HEK293 (cell line): ENCODE data around the gene RMDN3.

Experiments used
- CTCF ChIA-PET: fragments of 350-600 bp; formaldehyde crosslinking; extraction: SDS; loops from one replicate; lab custom pipeline; 2021; ENCODE audit warnings: antibody characterized with exemption; lab: Yijun Ruan, JAX
- POLR2A ChIA-PET: fragments of 300-600 bp; formaldehyde crosslinking; extraction: SDS; loops from one replicate; lab custom pipeline; 2020; ENCODE audit warnings: antibody characterized with exemption, inconsistent platforms; lab: Yijun Ruan, JAX
- H3K27ac ChIP-seq: fragments of 200-500 bp; sonication (Bioruptor generic); 2 replicates; pipeline ENCODE4 v1.5.1; 2014; ENCODE audit warnings: low read depth, low read length, control low read depth, inconsistent platforms; ENCODE audit errors: extremely low read depth
- H3K36me3 ChIP-seq, 2 experiments: fragments of 200-500 bp in 1 of 2; sonication (Bioruptor generic) in 1 of 2; 1 replicate in 1 of 2; 2 replicates in 1 of 2; pipeline ENCODE4 v1.5.1; 2014 to 2017; ENCODE audit warnings: inconsistent platforms in 2 of 2, low read length in 2 of 2; ENCODE audit not compliant: control insufficient read depth in 2 of 2, insufficient read depth in 1 of 2
- H3K4me1 ChIP-seq: fragments of 200-500 bp; sonication (Bioruptor generic); 2 replicates; pipeline ENCODE4 v1.5.1; 2014; ENCODE audit warnings: mild to moderate bottlenecking, low read length, inconsistent platforms; ENCODE audit not compliant: control insufficient read depth, insufficient read depth
- H3K4me3 ChIP-seq: 2 replicates; pipeline ENCODE4 v1.5.1; 2011; ENCODE audit warnings: low read depth, mild to moderate bottlenecking, control low read depth, low read length, moderate library complexity
- H3K9me3 ChIP-seq: fragments of 200-500 bp; sonication (Bioruptor generic); 2 replicates; pipeline ENCODE4 v1.5.1; 2014; ENCODE audit warnings: low read depth, low read length, inconsistent platforms; ENCODE audit not compliant: control insufficient read depth, insufficient read depth
- EGR2 ChIP-seq: fragments of 450-650 bp; formaldehyde crosslinking; IDR thresholded peaks from 2 replicates; pipeline ENCODE4 v1.5.1; 2016; ENCODE audit warnings: low read depth, missing biosample characterization, missing genetic modification characterization
- GFI1B ChIP-seq: fragments of 450-650 bp; formaldehyde crosslinking; IDR thresholded peaks from 2 replicates; pipeline ENCODE4 v1.5.1; 2016; ENCODE audit warnings: missing biosample characterization, missing genetic modification characterization
- KLF9 ChIP-seq: fragments of 450-650 bp; formaldehyde crosslinking; IDR thresholded peaks from 2 replicates; pipeline ENCODE4 v1.5.1; 2016; ENCODE audit warnings: missing biosample characterization, missing genetic modification characterization, low read depth
- PRDM1 ChIP-seq: fragments of 450-650 bp; formaldehyde crosslinking; IDR thresholded peaks from 2 replicates; pipeline ENCODE4; 2016; ENCODE audit warnings: missing biosample characterization, missing genetic modification characterization
- ZBTB17 ChIP-seq: fragments of 450-650 bp; formaldehyde crosslinking; IDR thresholded peaks from 2 replicates; pipeline ENCODE4 v1.5.1; 2016; ENCODE audit warnings: missing biosample characterization, missing genetic modification characterization
- ZFHX2 ChIP-seq: fragments of 450-650 bp; formaldehyde crosslinking; conservative IDR thresholded peaks from 2 replicates; pipeline ENCODE4 v1.5.1; 2016; ENCODE audit warnings: missing biosample characterization, missing genetic modification characterization
- ZNF16 ChIP-seq: fragments of 450-650 bp; formaldehyde crosslinking; IDR thresholded peaks from 2 replicates; pipeline ENCODE4 v1.5.1; 2016; ENCODE audit warnings: low read depth, missing biosample characterization, missing genetic modification characterization
- ZNF202 ChIP-seq: fragments of 450-650 bp; formaldehyde crosslinking; IDR thresholded peaks from 2 replicates; pipeline ENCODE4 v1.5.1; 2016; ENCODE audit warnings: missing biosample characterization, missing genetic modification characterization, borderline replicate concordance
- ZNF416 ChIP-seq: fragments of 450-650 bp; formaldehyde crosslinking; IDR thresholded peaks from 2 replicates; pipeline ENCODE4 v1.5.1; 2016; ENCODE audit warnings: missing biosample characterization, missing genetic modification characterization
- ZNF529 ChIP-seq: fragments of 450-650 bp; formaldehyde crosslinking; IDR thresholded peaks from 2 replicates; pipeline ENCODE4 v1.5.1; 2017; ENCODE audit warnings: missing genetic modification characterization, missing biosample characterization; ENCODE audit not compliant: insufficient replicate concordance
- ZNF561 ChIP-seq: fragments of 450-650 bp; IDR thresholded peaks from 2 replicates; pipeline ENCODE4 v1.5.1; 2018; ENCODE audit warnings: missing biosample characterization, missing genetic modification characterization, borderline replicate concordance
- ZNF624 ChIP-seq: fragments of 450-650 bp; formaldehyde crosslinking; IDR thresholded peaks from 2 replicates; pipeline ENCODE4 v1.5.1; 2017; ENCODE audit warnings: missing biosample characterization, missing genetic modification characterization
- TF ChIP-seq, protein P1 (sequence below): fragments of 450-650 bp; formaldehyde crosslinking; IDR thresholded peaks from 2 replicates; pipeline ENCODE4 v1.5.1; 2016; ENCODE audit warnings: missing biosample characterization, missing genetic modification characterization
- TF ChIP-seq, protein P2 (sequence below): fragments of 450-650 bp; IDR thresholded peaks from 2 replicates; pipeline ENCODE4 v1.5.1; 2018; ENCODE audit warnings: missing biosample characterization, missing genetic modification characterization
- TF ChIP-seq, protein P3 (sequence below): sonication (generic); formaldehyde crosslinking; IDR thresholded peaks from 2 replicates; pipeline ENCODE4 v1.8.1; 2022; ENCODE audit warnings: mild to moderate bottlenecking, moderate library complexity, missing genetic modification reagents
- TF ChIP-seq, protein P4 (sequence below): fragments of 450-650 bp; formaldehyde crosslinking; IDR thresholded peaks from 2 replicates; pipeline ENCODE4 v1.5.1; 2017; ENCODE audit warnings: missing biosample characterization, missing genetic modification characterization
- TF ChIP-seq, protein P5 (sequence below): fragments of 450-650 bp; formaldehyde crosslinking; IDR thresholded peaks from 2 replicates; pipeline ENCODE4 v1.5.1; 2016; ENCODE audit warnings: missing biosample characterization, missing genetic modification characterization

RMDN3 gene

DNA sequence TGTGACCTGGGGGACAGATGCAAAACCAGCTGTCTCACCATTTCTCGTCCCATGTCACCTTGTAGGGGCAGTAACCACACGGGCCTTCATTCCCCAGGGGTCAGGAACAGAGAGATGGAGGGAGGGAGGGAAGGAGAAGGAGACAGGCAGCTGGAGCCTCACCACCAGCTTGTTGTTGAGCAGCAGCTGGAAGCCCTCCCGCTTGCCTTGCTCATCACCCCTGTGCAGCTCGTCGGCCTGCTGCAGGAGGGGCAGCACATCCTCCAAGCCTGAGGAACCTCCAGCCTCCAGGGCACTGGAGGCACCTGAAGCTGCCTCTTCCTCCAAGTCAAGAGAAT is 10.3 kb downstream of the RMDN3 start:
- peaks cover 9 to 63% of the 10 kb centered on the region in 2 experiments; a peak in 2 of 3 replicates for H3K36me3 ChIP-seq
- H3K27ac ChIP-seq: no peak overlapping the region
- no peaks in the 10 kb centered on the region for H3K4me1 ChIP-seq
- ChIA-PET POLR2A (interaction anchor here (0.6 kb wide), 2 partner anchors 10 to 54 kb away, joined by 3 to 6 read pairs; no protein-coding TSS in a partner anchor), CTCF (interaction anchor here (0.7 to 3.2 kb wide), 4 partner anchors 38 to 119 kb away, joined by 3 to 15 read pairs (median 4); no protein-coding TSS in a partner anchor)
- TF ChIP-seq, protein P1, sequence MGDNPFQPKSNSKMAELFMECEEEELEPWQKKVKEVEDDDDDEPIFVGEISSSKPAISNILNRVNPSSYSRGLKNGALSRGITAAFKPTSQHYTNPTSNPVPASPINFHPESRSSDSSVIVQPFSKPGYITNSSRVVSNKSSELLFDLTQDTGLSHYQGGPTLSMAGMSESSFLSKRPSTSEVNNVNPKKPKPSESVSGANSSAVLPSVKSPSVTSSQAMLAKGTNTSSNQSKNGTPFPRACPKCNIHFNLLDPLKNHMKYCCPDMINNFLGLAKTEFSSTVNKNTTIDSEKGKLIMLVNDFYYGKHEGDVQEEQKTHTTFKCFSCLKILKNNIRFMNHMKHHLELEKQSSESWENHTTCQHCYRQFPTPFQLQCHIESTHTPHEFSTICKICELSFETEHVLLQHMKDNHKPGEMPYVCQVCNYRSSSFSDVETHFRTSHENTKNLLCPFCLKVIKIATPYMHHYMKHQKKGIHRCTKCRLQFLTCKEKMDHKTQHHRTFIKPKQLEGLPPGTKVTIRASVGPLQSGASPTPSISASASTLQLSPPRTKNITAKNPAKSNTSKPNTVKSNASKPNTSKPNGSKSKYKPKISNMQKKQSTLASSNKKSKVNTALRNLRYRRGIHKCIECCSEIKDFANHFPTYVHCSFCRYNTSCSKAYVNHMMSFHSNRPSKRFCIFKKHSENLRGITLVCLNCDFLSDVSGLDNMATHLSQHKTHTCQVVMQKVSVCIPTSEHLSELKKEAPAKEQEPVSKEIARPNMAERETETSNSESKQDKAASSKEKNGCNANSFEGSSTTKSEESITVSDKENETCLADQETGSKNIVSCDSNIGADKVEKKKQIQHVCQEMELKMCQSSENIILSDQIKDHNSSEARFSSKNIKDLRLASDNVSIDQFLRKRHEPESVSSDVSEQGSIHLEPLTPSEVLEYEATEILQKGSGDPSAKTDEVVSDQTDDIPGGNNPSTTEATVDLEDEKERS (tag by site-specific recombination): no peak
- TF ChIP-seq ZNF202 (tag by site-specific recombination): no peak
- TF ChIP-seq ZNF16 (tag by site-specific recombination): no peak
- peak; percentile 78 for TF ChIP-seq ZBTB17 (tag by site-specific recombination)
- TF ChIP-seq GFI1B (tag by site-specific recombination): no peak
- TF ChIP-seq, protein P2, sequence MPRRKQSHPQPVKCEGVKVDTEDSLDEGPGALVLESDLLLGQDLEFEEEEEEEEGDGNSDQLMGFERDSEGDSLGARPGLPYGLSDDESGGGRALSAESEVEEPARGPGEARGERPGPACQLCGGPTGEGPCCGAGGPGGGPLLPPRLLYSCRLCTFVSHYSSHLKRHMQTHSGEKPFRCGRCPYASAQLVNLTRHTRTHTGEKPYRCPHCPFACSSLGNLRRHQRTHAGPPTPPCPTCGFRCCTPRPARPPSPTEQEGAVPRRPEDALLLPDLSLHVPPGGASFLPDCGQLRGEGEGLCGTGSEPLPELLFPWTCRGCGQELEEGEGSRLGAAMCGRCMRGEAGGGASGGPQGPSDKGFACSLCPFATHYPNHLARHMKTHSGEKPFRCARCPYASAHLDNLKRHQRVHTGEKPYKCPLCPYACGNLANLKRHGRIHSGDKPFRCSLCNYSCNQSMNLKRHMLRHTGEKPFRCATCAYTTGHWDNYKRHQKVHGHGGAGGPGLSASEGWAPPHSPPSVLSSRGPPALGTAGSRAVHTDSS: no peak
- TF ChIP-seq ZNF624 (tag by site-specific recombination): no peak
- no peak for TF ChIP-seq ZNF561
- no peak overlapping the region for H3K4me3 ChIP-seq
- H3K9me3 ChIP-seq: no peaks in the 10 kb centered on the region

DNA sequence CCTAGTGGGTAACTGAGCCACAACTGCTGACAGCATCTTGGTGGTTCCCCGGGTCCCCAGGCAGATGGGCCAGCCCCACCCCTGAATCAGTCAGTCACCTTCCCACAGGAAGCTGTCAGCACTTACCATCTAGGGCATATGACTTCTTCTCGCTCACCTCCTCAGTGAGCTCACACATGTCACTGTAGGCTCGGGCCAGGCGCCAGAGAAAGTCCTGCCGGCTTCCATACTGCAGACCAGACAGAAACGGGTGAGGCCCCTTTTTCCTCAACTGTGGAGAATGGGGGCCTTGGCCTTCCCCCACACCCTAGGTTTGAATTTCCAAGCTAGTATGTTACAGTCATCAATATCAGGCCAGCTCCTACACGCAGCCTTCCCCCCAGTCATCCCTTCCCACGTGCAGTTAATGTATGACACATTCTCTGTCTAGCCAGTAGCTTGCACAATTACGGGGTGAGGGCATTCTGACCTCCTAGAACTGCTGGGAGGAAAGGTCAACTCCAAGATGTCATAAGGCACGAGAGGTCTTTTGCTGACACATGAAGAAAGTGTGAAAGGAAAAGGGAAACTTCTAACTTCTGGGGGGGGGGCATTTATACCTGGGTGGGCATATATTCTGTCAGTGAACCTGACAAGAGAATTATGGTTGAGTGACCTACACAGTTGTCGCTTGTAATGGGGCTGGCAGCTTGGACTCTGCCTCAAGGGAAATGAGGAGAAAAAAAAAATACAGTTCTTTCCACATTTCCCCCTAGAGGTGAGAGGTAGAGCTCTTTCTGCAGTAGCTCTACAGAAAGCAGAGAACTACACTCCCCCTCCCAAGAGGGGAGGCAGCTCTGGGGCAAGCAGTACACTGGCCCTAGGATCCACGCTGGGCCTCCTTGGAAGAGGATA is 10.9 kb downstream of the RMDN3 start:
- CTCF ChIA-PET: interaction anchor here (0.6 to 3.2 kb wide), 7 partner anchors 38 to 278 kb away, joined by 3 to 15 read pairs (median 5); partner anchors contain the start of gene VPS18
- Histone ChIP-seq H3K9me3 (no peaks in the 10 kb centered on the region), H3K36me3 (peaks cover 13 to 63% of the 10 kb centered on the region in 2 experiments; a peak in 2 of 3 replicates), H3K4me1 (no peaks in the 10 kb centered on the region)
- TF ChIP-seq, protein P3, sequence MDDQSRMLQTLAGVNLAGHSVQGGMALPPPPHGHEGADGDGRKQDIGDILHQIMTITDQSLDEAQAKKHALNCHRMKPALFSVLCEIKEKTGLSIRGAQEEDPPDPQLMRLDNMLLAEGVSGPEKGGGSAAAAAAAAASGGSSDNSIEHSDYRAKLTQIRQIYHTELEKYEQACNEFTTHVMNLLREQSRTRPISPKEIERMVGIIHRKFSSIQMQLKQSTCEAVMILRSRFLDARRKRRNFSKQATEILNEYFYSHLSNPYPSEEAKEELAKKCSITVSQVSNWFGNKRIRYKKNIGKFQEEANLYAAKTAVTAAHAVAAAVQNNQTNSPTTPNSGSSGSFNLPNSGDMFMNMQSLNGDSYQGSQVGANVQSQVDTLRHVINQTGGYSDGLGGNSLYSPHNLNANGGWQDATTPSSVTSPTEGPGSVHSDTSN: no peak
- TF ChIP-seq, protein P4, sequence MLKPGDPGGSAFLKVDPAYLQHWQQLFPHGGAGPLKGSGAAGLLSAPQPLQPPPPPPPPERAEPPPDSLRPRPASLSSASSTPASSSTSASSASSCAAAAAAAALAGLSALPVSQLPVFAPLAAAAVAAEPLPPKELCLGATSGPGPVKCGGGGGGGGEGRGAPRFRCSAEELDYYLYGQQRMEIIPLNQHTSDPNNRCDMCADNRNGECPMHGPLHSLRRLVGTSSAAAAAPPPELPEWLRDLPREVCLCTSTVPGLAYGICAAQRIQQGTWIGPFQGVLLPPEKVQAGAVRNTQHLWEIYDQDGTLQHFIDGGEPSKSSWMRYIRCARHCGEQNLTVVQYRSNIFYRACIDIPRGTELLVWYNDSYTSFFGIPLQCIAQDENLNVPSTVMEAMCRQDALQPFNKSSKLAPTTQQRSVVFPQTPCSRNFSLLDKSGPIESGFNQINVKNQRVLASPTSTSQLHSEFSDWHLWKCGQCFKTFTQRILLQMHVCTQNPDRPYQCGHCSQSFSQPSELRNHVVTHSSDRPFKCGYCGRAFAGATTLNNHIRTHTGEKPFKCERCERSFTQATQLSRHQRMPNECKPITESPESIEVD (tag by site-specific recombination): no peak
- TF ChIP-seq, protein P5, sequence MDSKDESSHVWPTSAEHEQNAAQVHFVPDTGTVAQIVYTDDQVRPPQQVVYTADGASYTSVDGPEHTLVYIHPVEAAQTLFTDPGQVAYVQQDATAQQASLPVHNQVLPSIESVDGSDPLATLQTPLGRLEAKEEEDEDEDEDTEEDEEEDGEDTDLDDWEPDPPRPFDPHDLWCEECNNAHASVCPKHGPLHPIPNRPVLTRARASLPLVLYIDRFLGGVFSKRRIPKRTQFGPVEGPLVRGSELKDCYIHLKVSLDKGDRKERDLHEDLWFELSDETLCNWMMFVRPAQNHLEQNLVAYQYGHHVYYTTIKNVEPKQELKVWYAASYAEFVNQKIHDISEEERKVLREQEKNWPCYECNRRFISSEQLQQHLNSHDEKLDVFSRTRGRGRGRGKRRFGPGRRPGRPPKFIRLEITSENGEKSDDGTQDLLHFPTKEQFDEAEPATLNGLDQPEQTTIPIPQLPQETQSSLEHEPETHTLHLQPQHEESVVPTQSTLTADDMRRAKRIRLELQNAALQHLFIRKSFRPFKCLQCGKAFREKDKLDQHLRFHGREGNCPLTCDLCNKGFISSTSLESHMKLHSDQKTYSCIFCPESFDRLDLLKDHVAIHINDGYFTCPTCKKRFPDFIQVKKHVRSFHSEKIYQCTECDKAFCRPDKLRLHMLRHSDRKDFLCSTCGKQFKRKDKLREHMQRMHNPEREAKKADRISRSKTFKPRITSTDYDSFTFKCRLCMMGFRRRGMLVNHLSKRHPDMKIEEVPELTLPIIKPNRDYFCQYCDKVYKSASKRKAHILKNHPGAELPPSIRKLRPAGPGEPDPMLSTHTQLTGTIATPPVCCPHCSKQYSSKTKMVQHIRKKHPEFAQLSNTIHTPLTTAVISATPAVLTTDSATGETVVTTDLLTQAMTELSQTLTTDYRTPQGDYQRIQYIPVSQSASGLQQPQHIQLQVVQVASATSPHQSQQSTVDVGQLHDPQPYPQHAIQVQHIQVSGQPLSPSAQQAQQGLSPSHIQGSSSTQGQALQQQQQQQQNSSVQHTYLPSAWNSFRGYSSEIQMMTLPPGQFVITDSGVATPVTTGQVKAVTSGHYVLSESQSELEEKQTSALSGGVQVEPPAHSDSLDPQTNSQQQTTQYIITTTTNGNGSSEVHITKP (tag by site-specific recombination): peak; percentile 53; the same call in 1 of the 2 replicates
- TF ChIP-seq ZNF416 (tag by site-specific recombination) (no peak), ZNF529 (tag by site-specific recombination) (no peak), EGR2 (tag by site-specific recombination) (0 out of 2 replicates have a peak, but pooled peaks have one; percentile 15), PRDM1 (tag by site-specific recombination) (0 out of 2 replicates have a peak, but pooled peaks have one; percentile 17), KLF9 (tag by site-specific recombination) (no peak), ZFHX2 (peak; percentile 45; the same call in 1 of the 2 replicates)
- TF ChIP-seq, all 188 proteins: peak for 4
- POLR2A ChIA-PET: interaction anchor here (0.6 kb wide), 1 partner anchor 9 kb away, joined by 3 read pairs; no protein-coding TSS in a partner anchor
- no peak overlapping the region for H3K4me3 ChIP-seq
- H3K27ac ChIP-seq: no peak overlapping the region
